GM23338 (cell line): ENCODE data around the gene HERC2. TPM values are rescaled to one million over a fixed set of nuclear protein-coding genes. Genes with fewer than 3 reads are reported as not detected.
A peak's percentile ranks its signal among the peaks of the same experiment; 100 is the strongest.

Experiments used
- ATAC-seq: fragments of 200-7000 bp; cut with Tn5 transposase; 3 replicates; pipeline ENCODE4 v1.9.1; 2020
- DNase-seq: peaks from one replicate; pipeline ENCODE4 v3.0.0-alpha.2; 2015; ENCODE audit warnings: low spot score
- H2AFZ ChIP-seq: fragments of 200-600 bp; sonication (generic); 2 replicates; pipeline ENCODE4 v1.8.0; 2016; ENCODE audit warnings: antibody characterized with exemption, mild to moderate bottlenecking, moderate library complexity
- H3F3A ChIP-seq: fragments of 200-600 bp; sonication (generic); replicated peaks from 2 replicates; pipeline ENCODE4 v1.8.0; 2017; ENCODE audit warnings: antibody characterized with exemption, mixed run types, low read depth
- H3K27ac ChIP-seq: fragments of 200-600 bp; sonication (generic); 2 replicates; pipeline ENCODE4 v1.6.1; 2016; ENCODE audit warnings: low read depth
- H3K27me3 ChIP-seq: fragments of 200-600 bp; sonication (generic); 2 replicates; pipeline ENCODE4 v1.8.0; 2016; ENCODE audit warnings: mild to moderate bottlenecking, mixed run types, moderate library complexity; ENCODE audit not compliant: insufficient read depth
- H3K36me3 ChIP-seq: fragments of 200-600 bp; sonication (generic); 2 replicates; pipeline ENCODE4 v1.8.0; 2016; ENCODE audit warnings: mild to moderate bottlenecking; ENCODE audit not compliant: insufficient read depth
- H3K4me1 ChIP-seq: fragments of 200-600 bp; sonication (generic); 2 replicates; pipeline ENCODE4 v1.8.0; 2016; ENCODE audit warnings: mild to moderate bottlenecking, moderate library complexity; ENCODE audit not compliant: insufficient read depth
- H3K4me2 ChIP-seq: fragments of 200-600 bp; sonication (generic); 2 replicates; pipeline ENCODE4 v1.7.1; 2017; ENCODE audit warnings: mixed run types
- H3K4me3 ChIP-seq: fragments of 200-600 bp; sonication (generic); 2 replicates; pipeline ENCODE4 v1.6.1; 2016; ENCODE audit warnings: mixed run types
- H3K79me2 ChIP-seq: fragments of 200-600 bp; sonication (generic); replicated peaks from 2 replicates; pipeline ENCODE4 v1.8.0; 2017; ENCODE audit warnings: mild to moderate bottlenecking; ENCODE audit not compliant: insufficient read depth
- H3K9me2 ChIP-seq: fragments of 200-600 bp; sonication (generic); 2 replicates; pipeline ENCODE4 v1.8.0; 2017; ENCODE audit not compliant: insufficient read depth
- H4K20me1 ChIP-seq: fragments of 200-600 bp; sonication (generic); replicated peaks from 2 replicates; pipeline ENCODE4 v1.8.0; 2017; ENCODE audit warnings: mild to moderate bottlenecking; ENCODE audit not compliant: insufficient read depth
- H3K27ac Mint-ChIP-seq: 2 replicates; pipeline ENCODE4 v1.8.0; 2020; ENCODE audit warnings: inconsistent platforms, mild to moderate bottlenecking, moderate library complexity, mixed read lengths
- H3K27me3 Mint-ChIP-seq: 3 replicates; pipeline ENCODE4 v1.8.0; 2022; ENCODE audit warnings: low read depth, mild to moderate bottlenecking, moderate library complexity, mixed read lengths, inconsistent platforms; ENCODE audit not compliant: insufficient read depth, poor library complexity
- H3K36me3 Mint-ChIP-seq: 3 replicates; pipeline ENCODE4 v1.8.0; 2021; ENCODE audit warnings: low read depth, mild to moderate bottlenecking, inconsistent platforms, moderate library complexity, mixed read lengths
- H3K4me1 Mint-ChIP-seq: 3 replicates; pipeline ENCODE4 v1.8.0; 2020; ENCODE audit warnings: mild to moderate bottlenecking, inconsistent platforms, mixed read lengths
- H3K4me3 Mint-ChIP-seq: 3 replicates; pipeline ENCODE4 v1.8.0; 2021; ENCODE audit warnings: moderate library complexity, mild to moderate bottlenecking, inconsistent platforms, mixed read lengths
- H3K9me3 Mint-ChIP-seq: 3 replicates; pipeline ENCODE4 v1.8.0; 2020; ENCODE audit warnings: moderate library complexity, mild to moderate bottlenecking, inconsistent platforms, mixed read lengths
- CREB1 ChIP-seq: fragments of 250-450 bp; sonication (Bioruptor Pico); IDR thresholded peaks from 2 replicates; pipeline ENCODE4 v1.5.0; 2020; ENCODE audit warnings: low read depth, mild to moderate bottlenecking, moderate library complexity
- CTCF ChIP-seq, 2 experiments: fragments of 200-600 bp in 1 of 2; sonication (generic) in 1 of 2; conservative IDR thresholded peaks; 2 replicates each; pipeline versions ENCODE4 v1.5.1 to v1.6.1; 2016 to 2017; ENCODE audit warnings: antibody characterized with exemption in 2 of 2, low read depth in 2 of 2, mild to moderate bottlenecking in 2 of 2, moderate library complexity in 1 of 2
- ETS1 ChIP-seq: IDR thresholded peaks from 2 replicates; pipeline ENCODE4 v1.6.1; 2016; ENCODE audit warnings: antibody characterized with exemption
- EZH2 ChIP-seq: fragments of 200-600 bp; sonication (generic); IDR thresholded peaks from one replicate; pipeline ENCODE4 v1.8.0; 2017; ENCODE audit warnings: antibody characterized with exemption, mild to moderate bottlenecking, low read depth; ENCODE audit not compliant: unreplicated experiment
- EZH2phosphoT487 ChIP-seq: fragments of 200-600 bp; sonication (generic); IDR thresholded peaks from one replicate; pipeline ENCODE4 v1.8.1; 2018; ENCODE audit warnings: antibody characterized with exemption; ENCODE audit not compliant: unreplicated experiment
- JUNB ChIP-seq: IDR thresholded peaks from one replicate; pipeline ENCODE4 v1.6.1; 2016; ENCODE audit warnings: antibody characterized with exemption; ENCODE audit not compliant: unreplicated experiment
- NANOG ChIP-seq: IDR thresholded peaks from 2 replicates; pipeline ENCODE4 v1.6.1; 2016; ENCODE audit warnings: antibody characterized with exemption, borderline replicate concordance
- POLR2AphosphoS5 ChIP-seq: IDR thresholded peaks from 2 replicates; pipeline ENCODE4 v1.6.1; 2016; ENCODE audit warnings: antibody characterized with exemption, low read depth
- STAT1 ChIP-seq: IDR thresholded peaks from one replicate; pipeline ENCODE4 v1.6.1; 2016; ENCODE audit warnings: antibody characterized with exemption; ENCODE audit not compliant: unreplicated experiment
- ZNF114 ChIP-seq: fragments of 250-450 bp; sonication (Bioruptor Pico); IDR thresholded peaks from 2 replicates; pipeline ENCODE4 v1.5.0; 2020; ENCODE audit warnings: mild to moderate bottlenecking, moderate library complexity
- ZNF462 ChIP-seq: fragments of 250-450 bp; sonication (Bioruptor Pico); IDR thresholded peaks from 2 replicates; pipeline ENCODE4 v1.5.0; 2020; ENCODE audit warnings: mild to moderate bottlenecking, moderate library complexity
- polyA plus RNA-seq: library from polyadenylated mRNA; unstranded; fragments of >200 nt; fragmentation: Nextera tagmentation; extraction: Ambion mirVana; gene quantifications from 2 replicates; pipeline ENCODE4 v1.2.1, GENCODE V29; 2016
- total RNA-seq: library from RNA; depleted of rRNA; stranded (reverse); fragments of >200 nt; shearing (Covaris generic); gene quantifications from 2 replicates; pipeline ENCODE4 v1.2.3, GENCODE V29; 2014

HERC2 gene
- total and polyA plus RNA-seq, 2 experiments from 2014 or later, result 71.3 to 80.7 TPM

- Histone ChIP-seq H3K4me3 (no peak overlapping the region), H3K36me3 (peaks cover 6% of the 10 kb centered on the region; the same call in 1 of the 2 replicates), H4K20me1 (no peaks in the 10 kb centered on the region), H3K9me2 (no peaks in the 10 kb centered on the region), H3F3A (no peaks in the 10 kb centered on the region), H2AFZ (no peak overlapping the region), H3K4me2 (no peak overlapping the region), H3K27ac (no peak overlapping the region), H3K4me1 (peaks cover 15% of the 10 kb centered on the region), H3K27me3 (no peaks in the 10 kb centered on the region), H3K79me2 (no peaks in the 10 kb centered on the region)
- Mint-ChIP-seq H3K27ac (no peak overlapping the region), H3K9me3 (no peaks in the 10 kb centered on the region), H3K4me1 (peaks cover 30% of the 10 kb centered on the region), H3K27me3 (no peaks in the 10 kb centered on the region), H3K36me3 (peaks cover 72% of the 10 kb centered on the region), H3K4me3 (no peak overlapping the region)
- ATAC-seq, result no peak
- TF ChIP-seq STAT1 (no peak), CREB1 (CRISPR knock-in tag) (no peak), ETS1 (no peak), ZNF114 (CRISPR knock-in tag) (no peak), NANOG (no peak), CTCF (conservative IDR thresholded peaks at IDR 0.05; ENCODE audit: low read depth in 2 of 2) (0 out of 4 replicates have a peak, but pooled peaks of 1 of the 2 experiments have one; percentile 4), EZH2 (no peak)
- DNase-seq, result no peak
These were observed 190.0 kb downstream of the HERC2 start for GRCh38 chr15:28131946-28132345.

- no peak overlapping the region for H3K4me3 Mint-ChIP-seq
- peaks cover 30% of the 10 kb centered on the region for H3K4me1 Mint-ChIP-seq
- H3K36me3 Mint-ChIP-seq, result peaks cover 73% of the 10 kb centered on the region
- Histone ChIP-seq H3K4me3 (no peak overlapping the region), H2AFZ (no peak overlapping the region), H3K36me3 (peaks cover 6% of the 10 kb centered on the region; the same call in 1 of the 2 replicates), H3K4me2 (no peak overlapping the region), H3F3A (no peaks in the 10 kb centered on the region), H3K27me3 (no peaks in the 10 kb centered on the region), H3K9me2 (no peaks in the 10 kb centered on the region), H4K20me1 (0 out of 2 replicates have a peak, but pooled peaks cover 1% of the 10 kb centered on the region), H3K27ac (no peak overlapping the region), H3K4me1 (peaks cover 15% of the 10 kb centered on the region), H3K79me2 (no peaks in the 10 kb centered on the region)
- no peak for DNase-seq
- no peak for ATAC-seq
- H3K9me3 Mint-ChIP-seq, result no peaks in the 10 kb centered on the region
- H3K27ac Mint-ChIP-seq, result no peak overlapping the region; the same call in 1 of the 2 replicates
- H3K27me3 Mint-ChIP-seq, result no peaks in the 10 kb centered on the region
- TF ChIP-seq CREB1 (CRISPR knock-in tag), result no peak
- TF ChIP-seq JUNB, result no peak
- TF ChIP-seq POLR2AphosphoS5, result no peak
- TF ChIP-seq ZNF462 (CRISPR knock-in tag), result no peak
- TF ChIP-seq EZH2phosphoT487, result no peak
These were observed 190.6 kb downstream of the HERC2 start for GRCh38 chr15:28131400-28131799.
